Measurements from ENCODE around the gene SLC22A5.
"Not testable (repeated sequence)": the region's sequence is repeated elsewhere in the genome, so short reads cannot be mapped to it uniquely, and the experiment has no call there.

Gene SLC22A5

DNA sequence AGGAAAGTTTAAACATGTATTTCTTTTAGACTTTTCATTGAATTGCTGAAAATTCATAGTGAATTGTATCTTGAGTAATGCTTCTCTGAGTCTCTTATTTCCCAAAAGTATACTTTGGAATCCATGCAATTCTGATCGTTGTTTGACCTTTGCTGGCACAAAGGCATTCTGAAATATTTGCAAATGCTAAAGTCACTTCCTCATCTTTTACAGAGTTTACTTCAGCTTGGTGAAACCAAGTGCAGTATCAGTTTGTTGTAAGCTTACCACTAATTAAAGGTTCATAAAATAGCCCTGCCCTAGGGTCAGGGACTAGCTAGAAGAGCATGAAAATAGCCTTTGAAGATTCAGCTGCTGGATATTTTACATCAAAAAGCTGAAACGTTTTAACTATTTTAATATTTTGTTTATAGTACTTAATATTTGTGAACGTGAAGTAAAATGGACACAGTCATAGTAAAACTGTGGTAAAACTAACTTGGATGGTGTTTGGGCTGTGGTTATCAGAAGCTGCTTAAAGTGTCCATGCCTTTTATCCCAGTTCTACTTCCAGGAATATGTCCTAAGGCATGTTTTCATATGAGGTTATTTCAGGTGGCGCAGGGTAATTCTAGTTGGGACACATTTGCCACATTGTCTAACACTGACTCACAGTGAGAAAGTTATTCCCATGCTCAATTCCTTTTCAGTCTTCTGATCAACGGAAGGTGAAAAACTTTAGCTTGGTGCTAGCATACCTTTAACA is 45.3 kb downstream of the SLC22A5 start:
- DNase-seq (ENCODE audit: low read depth): peak; percentile 65
- in situ Hi-C loops (cut with HindIII; ENCODE audit: low sequenced_read_pairs): no loop called here
- H3K4me3 ChIP-seq (ENCODE audit: low read depth, low read length): no peak overlapping the region
- TF ChIP-seq, protein P1, sequence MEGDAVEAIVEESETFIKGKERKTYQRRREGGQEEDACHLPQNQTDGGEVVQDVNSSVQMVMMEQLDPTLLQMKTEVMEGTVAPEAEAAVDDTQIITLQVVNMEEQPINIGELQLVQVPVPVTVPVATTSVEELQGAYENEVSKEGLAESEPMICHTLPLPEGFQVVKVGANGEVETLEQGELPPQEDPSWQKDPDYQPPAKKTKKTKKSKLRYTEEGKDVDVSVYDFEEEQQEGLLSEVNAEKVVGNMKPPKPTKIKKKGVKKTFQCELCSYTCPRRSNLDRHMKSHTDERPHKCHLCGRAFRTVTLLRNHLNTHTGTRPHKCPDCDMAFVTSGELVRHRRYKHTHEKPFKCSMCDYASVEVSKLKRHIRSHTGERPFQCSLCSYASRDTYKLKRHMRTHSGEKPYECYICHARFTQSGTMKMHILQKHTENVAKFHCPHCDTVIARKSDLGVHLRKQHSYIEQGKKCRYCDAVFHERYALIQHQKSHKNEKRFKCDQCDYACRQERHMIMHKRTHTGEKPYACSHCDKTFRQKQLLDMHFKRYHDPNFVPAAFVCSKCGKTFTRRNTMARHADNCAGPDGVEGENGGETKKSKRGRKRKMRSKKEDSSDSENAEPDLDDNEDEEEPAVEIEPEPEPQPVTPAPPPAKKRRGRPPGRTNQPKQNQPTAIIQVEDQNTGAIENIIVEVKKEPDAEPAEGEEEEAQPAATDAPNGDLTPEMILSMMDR (IDR thresholded peaks at IDR 0.05; ENCODE audit: low read depth, low read length, missing control alignments): no peak

DNA sequence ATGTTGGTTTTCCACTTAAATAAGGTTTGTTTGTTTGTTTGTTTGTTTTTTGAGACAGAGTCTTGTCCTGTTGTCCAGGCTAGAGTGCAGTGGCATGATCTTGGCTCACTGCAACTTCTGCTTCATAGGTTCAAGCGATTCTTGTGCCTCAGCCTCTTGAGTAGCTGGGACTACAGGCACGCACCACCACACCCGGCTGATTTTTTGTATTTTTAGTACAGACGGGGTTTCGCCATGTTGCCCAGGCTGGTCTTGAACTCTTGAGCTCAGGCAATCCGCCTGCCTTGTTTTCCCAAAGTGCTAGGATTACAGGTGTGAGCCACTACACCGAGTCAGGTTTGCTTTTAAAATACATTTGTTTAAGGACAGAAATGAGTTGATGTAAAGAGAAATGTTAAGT is 46.0 kb downstream of the SLC22A5 start:
- in situ Hi-C loops (cut with HindIII; ENCODE audit: low sequenced_read_pairs): not testable (repeated sequence)

DNA sequence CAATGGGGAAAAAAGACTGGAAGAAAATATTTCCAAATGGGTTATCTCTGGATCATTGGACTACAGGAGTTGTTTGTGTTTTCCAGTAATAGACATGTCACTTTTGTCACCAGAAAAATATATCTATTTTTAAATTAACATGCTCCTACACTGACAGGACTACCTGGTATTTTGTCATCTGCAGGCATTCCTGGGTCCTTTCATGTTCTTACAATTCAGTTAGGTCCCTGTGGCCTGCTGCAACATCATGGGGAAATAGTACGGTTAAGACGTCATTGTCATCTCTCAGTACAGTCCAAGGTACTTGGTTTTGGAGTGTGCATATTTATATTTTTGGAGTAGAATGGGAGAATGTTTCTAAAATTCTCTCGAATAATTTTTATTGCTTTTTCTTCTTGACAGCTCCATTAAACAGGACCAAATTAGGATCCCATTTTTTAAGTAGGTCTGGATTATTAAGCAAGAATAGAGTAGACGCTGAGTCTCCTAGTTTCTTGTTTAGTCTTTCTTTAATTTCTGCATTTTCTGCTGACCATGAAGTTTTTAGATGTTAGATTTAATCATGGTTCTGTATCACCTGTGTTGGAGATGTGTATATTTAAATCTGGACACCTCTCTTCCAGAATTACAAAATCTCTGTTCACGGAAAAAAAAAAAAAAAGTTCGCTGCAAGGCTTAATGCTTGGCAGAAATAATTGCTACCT is 46.9 kb downstream of the SLC22A5 start:
- H3K4me3 ChIP-seq (ENCODE audit: low read depth, low read length): no peak overlapping the region

More for the DNA sequence above, 46.0 kb downstream of the SLC22A5 start:
- not testable (repeated sequence) for DNase-seq (ENCODE audit: low read depth); H3K4me3 ChIP-seq (ENCODE audit: low read depth, low read length)

DNA sequence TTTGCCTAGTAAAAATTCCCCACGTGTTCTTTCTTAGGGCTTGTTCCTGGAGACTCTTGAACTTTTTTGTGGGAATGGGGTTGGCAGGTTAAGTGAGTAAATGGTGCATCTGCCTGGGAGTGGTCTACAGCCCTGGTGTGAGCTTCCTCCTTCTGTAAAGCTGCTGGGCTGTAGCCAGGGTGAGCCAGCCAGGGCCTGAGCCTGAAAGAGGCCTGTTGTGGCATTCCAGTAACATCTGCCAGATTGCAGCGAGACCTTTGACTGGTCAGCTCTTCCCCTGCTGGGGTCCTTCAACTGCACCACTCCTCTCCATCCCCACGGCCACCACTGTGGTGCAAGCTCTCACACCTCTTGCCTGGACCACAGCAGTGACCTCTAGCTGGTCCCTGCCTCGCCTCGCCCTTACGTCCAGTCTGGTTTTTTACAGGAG is 47.5 kb downstream of the SLC22A5 start:
- TF ChIP-seq, protein P1 (IDR thresholded peaks at IDR 0.05; ENCODE audit: low read depth, low read length, missing control alignments): no peak
- in situ Hi-C loops (cut with HindIII; ENCODE audit: low sequenced_read_pairs): no loop called here
- no peak overlapping the region for H3K4me3 ChIP-seq (ENCODE audit: low read depth, low read length)
- DNase-seq (ENCODE audit: low read depth): no peak

More for the DNA sequence above, 46.9 kb downstream of the SLC22A5 start:
- in situ Hi-C loops (cut with HindIII; ENCODE audit: low sequenced_read_pairs): no loop called here
- DNase-seq (ENCODE audit: low read depth): no peak
- TF ChIP-seq, protein P1 (IDR thresholded peaks at IDR 0.05; ENCODE audit: low read depth, low read length, missing control alignments): no peak

DNA sequence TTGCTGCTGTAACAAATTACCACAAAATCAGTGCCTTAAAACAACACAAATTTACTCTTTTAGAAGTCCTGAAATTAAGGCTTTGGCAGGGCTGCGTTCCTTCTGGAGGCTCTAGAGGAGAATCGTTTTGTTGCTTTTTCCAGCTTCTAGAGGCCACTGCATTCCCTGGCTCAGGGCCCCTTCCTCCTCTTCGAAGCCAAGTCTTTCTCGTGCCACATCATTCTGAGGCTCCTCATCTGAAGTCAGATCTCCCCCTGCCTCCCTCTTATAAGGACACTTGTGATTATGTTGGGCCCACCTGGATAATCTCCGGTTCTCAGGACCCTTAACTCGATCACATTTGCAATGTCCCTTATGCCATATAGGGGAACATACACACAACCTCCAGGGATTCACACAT is 48.0 kb downstream of the SLC22A5 start:
- no peak overlapping the region for H3K4me3 ChIP-seq (ENCODE audit: low read depth, low read length)
- TF ChIP-seq, protein P1 (IDR thresholded peaks at IDR 0.05; ENCODE audit: low read depth, low read length, missing control alignments): no peak
- DNase-seq (ENCODE audit: low read depth): no peak
- in situ Hi-C loops (cut with HindIII; ENCODE audit: low sequenced_read_pairs): no loop called here

DNA sequence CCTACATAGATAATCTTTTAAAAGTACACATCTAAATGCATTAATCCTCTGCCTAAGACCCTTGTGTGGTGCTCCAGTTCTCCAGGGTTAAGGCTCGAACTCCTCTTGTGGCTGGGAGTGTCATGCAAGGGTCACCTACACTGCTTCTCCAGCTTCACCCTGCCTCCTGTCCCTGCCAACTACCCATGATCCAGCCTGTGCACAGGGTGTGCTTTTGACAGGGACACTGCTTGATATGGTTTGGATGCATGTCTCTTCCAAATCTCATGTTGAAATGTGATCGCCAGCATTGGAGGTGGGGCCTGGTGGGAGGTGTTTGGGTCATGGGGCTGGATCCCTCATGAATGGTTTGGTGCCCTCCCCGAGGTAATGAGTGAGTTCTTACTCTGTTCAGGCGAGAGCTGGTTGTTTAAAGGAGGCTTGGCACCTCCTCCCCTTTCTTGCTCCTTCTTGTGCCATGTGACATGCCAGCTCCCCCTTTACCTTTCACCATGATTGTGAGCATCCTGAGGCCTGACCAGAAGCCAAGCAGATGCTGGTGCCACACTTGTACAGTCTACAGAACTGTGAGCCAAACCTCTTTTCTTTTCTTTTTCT is 48.5 kb downstream of the SLC22A5 start:
- H3K4me3 ChIP-seq (ENCODE audit: low read depth, low read length): no peak overlapping the region
- in situ Hi-C loops (cut with HindIII; ENCODE audit: low sequenced_read_pairs): no loop called here
- no peak for DNase-seq (ENCODE audit: low read depth)
- TF ChIP-seq, protein P1 (IDR thresholded peaks at IDR 0.05; ENCODE audit: low read depth, low read length, missing control alignments): no peak

DNA sequence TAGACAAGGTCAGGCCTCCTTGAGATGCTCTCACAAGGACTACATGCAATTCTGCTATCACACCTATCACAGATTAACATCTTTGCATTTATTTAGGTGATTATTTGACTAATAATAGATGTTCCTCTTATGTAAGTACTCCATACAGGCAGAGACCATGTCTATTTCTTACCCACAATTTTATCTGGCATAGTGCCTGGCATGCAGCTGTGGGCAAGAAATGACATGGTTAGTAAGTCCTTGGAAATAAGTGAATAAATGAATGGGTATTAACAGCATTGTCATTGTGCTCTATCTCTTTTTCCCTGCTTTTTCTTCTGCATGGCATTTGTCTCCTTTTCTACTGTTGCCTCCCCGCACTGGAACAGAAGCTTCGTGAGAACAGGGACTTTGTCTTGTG is 49.4 kb downstream of the SLC22A5 start:
- no peak overlapping the region for H3K4me3 ChIP-seq (ENCODE audit: low read depth, low read length)
- TF ChIP-seq, protein P1 (IDR thresholded peaks at IDR 0.05; ENCODE audit: low read depth, low read length, missing control alignments): no peak
- no peak for DNase-seq (ENCODE audit: low read depth)
- in situ Hi-C loops (cut with HindIII; ENCODE audit: low sequenced_read_pairs): no loop called here

Measured in astrocyte of the cerebellum (primary cell).